NCI-H1092 treated with DMSO at 0.1 percent for 48 hours (cell line): ENCODE measurements around the gene RIMS1.
"Not testable (repeated sequence)": the region's sequence is repeated elsewhere in the genome, so short reads cannot be mapped to it uniquely, and the experiment has no call there.

Experiments used
- DNase-seq: peaks from one replicate; lab custom pipeline; 2025; lab: John Stamatoyannopoulos, UW

RIMS1 gene

GRCh38 chr6:72248621-72249020 is 362.3 kb downstream of the RIMS1 start:
- DNase-seq, result no peak

- no peak for DNase-seq
Observed at GRCh38 chr6:72250664-72251063, 364.3 kb downstream of the RIMS1 start.

- no peak for DNase-seq
Observed at GRCh38 chr6:72260489-72260888, 374.1 kb downstream of the RIMS1 start.

GRCh38 chr6:72261554-72261953 is 375.2 kb downstream of the RIMS1 start:
- no peak for DNase-seq

GRCh38 chr6:72262254-72262653 is 375.9 kb downstream of the RIMS1 start:
- no peak for DNase-seq

GRCh38 chr6:72267470-72267869 is 381.1 kb downstream of the RIMS1 start:
- no peak for DNase-seq

- DNase-seq, result no peak
Observed at GRCh38 chr6:72271531-72271930, 385.2 kb downstream of the RIMS1 start.

GRCh38 chr6:72272958-72273357 is 386.6 kb downstream of the RIMS1 start:
- no peak for DNase-seq

- DNase-seq, result no peak
Observed at GRCh38 chr6:72275888-72276287, 389.5 kb downstream of the RIMS1 start.

GRCh38 chr6:72282201-72282600 is 395.9 kb downstream of the RIMS1 start:
- no peak for DNase-seq

GRCh38 chr6:72283571-72283970 is 397.2 kb downstream of the RIMS1 start:
- no peak for DNase-seq

- DNase-seq, result no peak
Observed at GRCh38 chr6:72286911-72287311, 400.6 kb downstream of the RIMS1 start.

- DNase-seq, result no peak
Observed at GRCh38 chr6:72287801-72288200, 401.5 kb downstream of the RIMS1 start.

- no peak for DNase-seq
Observed at GRCh38 chr6:72288592-72288991, 402.2 kb downstream of the RIMS1 start.

- DNase-seq, result no peak
Observed at GRCh38 chr6:72290620-72291019, 404.3 kb downstream of the RIMS1 start.

GRCh38 chr6:72296375-72296774 is 410.0 kb downstream of the RIMS1 start:
- DNase-seq, result no peak

GRCh38 chr6:72305971-72306370 is 419.6 kb downstream of the RIMS1 start:
- DNase-seq, result no peak

GRCh38 chr6:72316675-72317380 is 430.5 kb downstream of the RIMS1 start:
- no peak for DNase-seq

GRCh38 chr6:72321788-72322187 is 435.4 kb downstream of the RIMS1 start:
- no peak for DNase-seq

- DNase-seq, result no peak
Observed at GRCh38 chr6:72322771-72323170, 436.4 kb downstream of the RIMS1 start.

- no peak for DNase-seq
Observed at GRCh38 chr6:72324591-72324990, 438.2 kb downstream of the RIMS1 start.

- DNase-seq, result no peak
Observed at GRCh38 chr6:72328775-72329174, 442.4 kb downstream of the RIMS1 start.

- not testable (repeated sequence) for DNase-seq
Observed at GRCh38 chr6:72335203-72335602, 448.9 kb downstream of the RIMS1 start.

- DNase-seq, result no peak
Observed at GRCh38 chr6:72348926-72349325, 462.6 kb downstream of the RIMS1 start.
